K562 (cell line): ENCODE data around the gene TMED5. TPM values are rescaled to one million over a fixed set of nuclear protein-coding genes. Genes with fewer than 3 reads are reported as not detected.
"Not testable (repeated sequence)": the region's sequence is repeated elsewhere in the genome, so short reads cannot be mapped to it uniquely, and the experiment has no call there.

ENCODE experiments used
- ATAC-seq: fragments of 200-7000 bp; cut with Tn5 transposase; 3 replicates; pipeline ENCODE4 v1.9.1; 2020; ENCODE audit warnings: moderate library complexity
- BruUV-seq: library from RNA; stranded (reverse); fragments of 400-500 nt; replicated peaks from 2 replicates; lab custom pipeline; 2021; lab: Mats Ljungman, UMichigan
- CTCF ChIA-PET: fragments of 300-600 bp; formaldehyde crosslinking; extraction: SDS; loops from one replicate; lab custom pipeline; 2021; ENCODE audit warnings: low intra/inter-chr PET ratio; lab: Yijun Ruan, JAX
- POLR2A ChIA-PET: fragments of 300-600, 350-650 bp; sonication (Branson Sonifier 250); formaldehyde crosslinking; extraction: SDS; loops from one replicate; lab custom pipeline; 2021; ENCODE audit warnings: antibody characterized with exemption, inconsistent platforms; lab: Yijun Ruan, JAX
- DNase-seq, 4 experiments: peaks; one replicate each; pipeline versions ENCODE4 v3.0.0 to v3.0.0-alpha.2; 2011 to 2018; ENCODE audit warnings: low spot score in 3 of 4, mixed read lengths in 3 of 4; ENCODE audit errors: extremely low read depth in 1 of 4
- FAIRE-seq: peaks from 2 replicates; lab custom pipeline; 2011; peaks lifted over from hg19 to GRCh38; lab: Jason Lieb, UNC
- H2AFZ ChIP-seq: 2 replicates; pipeline ENCODE4 v1.6.0; 2011; ENCODE audit warnings: low read depth, low read length, control low read depth, inconsistent platforms
- H3K27ac ChIP-seq: fragments of 200-600 bp; 3 replicates; pipeline ENCODE4 v1.8.0; 2011; ENCODE audit warnings: low read depth, mild to moderate bottlenecking, control low read depth, inconsistent platforms, low read length, moderate library complexity, mixed read lengths; ENCODE audit errors: extremely low read depth
- H3K27me3 ChIP-seq, 2 experiments: fragments of 300-600 bp in 1 of 2; 2 replicates in 1 of 2; 3 replicates in 1 of 2; pipeline versions ENCODE4 v1.6.0 to v1.8.0; 2011; ENCODE audit warnings: inconsistent platforms in 2 of 2, low read length in 2 of 2, mild to moderate bottlenecking in 1 of 2, mixed read lengths in 1 of 2, moderate library complexity in 1 of 2; ENCODE audit not compliant: control insufficient read depth in 2 of 2, insufficient read depth in 2 of 2
- H3K36me3 ChIP-seq: fragments of 300-600 bp; 3 replicates; pipeline ENCODE4 v1.8.0; 2011; ENCODE audit warnings: mild to moderate bottlenecking, low read length, inconsistent platforms; ENCODE audit not compliant: control insufficient read depth, insufficient read depth
- H3K4me1 ChIP-seq, 2 experiments: fragments of 200-600 bp in 1 of 2; replicated peaks in 1 of 2; 2 replicates in 1 of 2; 3 replicates in 1 of 2; pipeline versions ENCODE4 v1.5.1 to v1.8.0; 2011; ENCODE audit warnings: inconsistent platforms in 2 of 2, low read length in 2 of 2, mild to moderate bottlenecking in 1 of 2, mixed read lengths in 1 of 2, moderate library complexity in 1 of 2; ENCODE audit not compliant: control insufficient read depth in 2 of 2, insufficient read depth in 2 of 2
- H3K4me2 ChIP-seq: 2 replicates; pipeline ENCODE4 v1.6.1; 2011; ENCODE audit warnings: low read length, control low read depth, inconsistent platforms, mixed read lengths; ENCODE audit not compliant: insufficient read depth
- H3K4me3 ChIP-seq: fragments of 200-600 bp; sonication (generic), shearing (Covaris generic); 2 replicates; pipeline ENCODE4 v1.5.1; 2016; ENCODE audit warnings: control low read depth, inconsistent platforms
- H3K79me2 ChIP-seq: fragments of 200-600 bp; 3 replicates; pipeline ENCODE4 v1.8.0; 2011; ENCODE audit warnings: low read length, inconsistent platforms; ENCODE audit not compliant: control insufficient read depth, insufficient read depth
- H3K9ac ChIP-seq, 2 experiments: 2 replicates each; pipeline versions ENCODE4 v1.6.0 to v1.6.1; 2011; ENCODE audit warnings: low read depth in 2 of 2, low read length in 2 of 2, control low read depth in 1 of 2, inconsistent platforms in 1 of 2, mild to moderate bottlenecking in 1 of 2, mixed read lengths in 1 of 2; ENCODE audit not compliant: insufficient read depth in 1 of 2
- H3K9me1 ChIP-seq: one replicate; pipeline ENCODE4 v1.6.0; 2011; ENCODE audit warnings: inconsistent platforms, mild to moderate bottlenecking, low read length, moderate library complexity; ENCODE audit not compliant: control insufficient read depth, insufficient read depth
- H3K9me3 ChIP-seq: replicated peaks from 2 replicates; pipeline ENCODE4 v1.5.1; 2011; ENCODE audit warnings: low read depth, low read length, inconsistent platforms; ENCODE audit not compliant: control insufficient read depth, insufficient read depth
- H4K20me1 ChIP-seq: replicated peaks from 2 replicates; pipeline ENCODE4 v1.6.1; 2011; ENCODE audit warnings: low read length, inconsistent platforms, mixed read lengths; ENCODE audit not compliant: control insufficient read depth, insufficient read depth
- GTF2E2 ChIP-seq: fragments of 200-800 bp; sonication (Bioruptor generic); IDR thresholded peaks from 2 replicates; pipeline ENCODE4 v1.6.1; 2016; ENCODE audit warnings: missing genetic modification characterization, missing compliant biosample characterization
- NFATC3 ChIP-seq: fragments of 450-650 bp; IDR thresholded peaks from 2 replicates; pipeline ENCODE4 v1.6.1; 2017; ENCODE audit warnings: mild to moderate bottlenecking
- PURB ChIP-seq: sonication (generic); formaldehyde crosslinking; IDR thresholded peaks from 2 replicates; pipeline ENCODE4 v1.9.0; 2021; ENCODE audit warnings: low read depth, mild to moderate bottlenecking, missing genetic modification reagents
- RBFOX2 ChIP-seq: fragments of 200-400 bp; formaldehyde crosslinking; IDR thresholded peaks from 2 replicates; pipeline ENCODE4 v1.6.1; 2017; ENCODE audit warnings: low read depth, mild to moderate bottlenecking, low read length, moderate library complexity
- RBM25 ChIP-seq: fragments of 200-400 bp; formaldehyde crosslinking; IDR thresholded peaks from 2 replicates; pipeline ENCODE4 v1.6.1; 2018; ENCODE audit warnings: low read length, low read depth, moderate library complexity; ENCODE audit not compliant: severe bottlenecking
- RCOR1 ChIP-seq, 2 experiments: IDR thresholded peaks; 2 replicates each; pipeline ENCODE4 v1.6.1; 2012; ENCODE audit warnings: low read depth in 2 of 2, low read length in 2 of 2, borderline replicate concordance in 1 of 2, improper control_type of control experiment in 1 of 2
- TAL1 ChIP-seq: fragments of 450-650 bp; IDR thresholded peaks from 2 replicates; pipeline ENCODE4 v1.6.1; 2016; ENCODE audit warnings: mild to moderate bottlenecking
- ZNF146 ChIP-seq: IDR thresholded peaks from one replicate; pipeline ENCODE4 v1.6.1; 2018; ENCODE audit warnings: missing compliant biosample characterization; ENCODE audit not compliant: unreplicated experiment
- ZNF561 ChIP-seq: fragments of 450-650 bp; formaldehyde crosslinking; conservative IDR thresholded peaks from 2 replicates; pipeline ENCODE4 v1.4.0; 2020; ENCODE audit warnings: mild to moderate bottlenecking, moderate library complexity
- WGBS: fragments of 100-300 bp; shearing (Covaris generic); methylation state at CpG from one replicate; pipeline ENCODE4 v1.1.6; 2016; ENCODE audit warnings: low coverage, mixed read lengths; ENCODE audit not compliant: insufficient coverage; ENCODE audit errors: missing lambda C conversion rate; 5-methylcytosine and 5-hydroxymethylcytosine counted together
- in situ Hi-C: fragments of 300-500 bp; cut with MboI; formaldehyde crosslinking; loops from 4 replicates; pipeline ENCODE4 v1.15.0; 2018; ENCODE audit warnings: inconsistent platforms, mixed read lengths
- intact Hi-C: fragments of 100-400 bp; cut with micrococcal nuclease; formaldehyde crosslinking; loops from 2 replicates; pipeline ENCODE4 v1.14.2; 2022
- polyA plus RNA-seq, 8 experiments: library from polyadenylated mRNA; depleted of rRNA in 4 of 8; stranded (reverse) in 5 of 8; unstranded in 3 of 8; fragments of >200 nt; fragmentation: Nextera tagmentation in 2 of 8; fragmentation: Illumina TruSeq in 1 of 8; extraction: Ambion mirVana in 2 of 8; extraction: Trizol in 1 of 8; gene quantifications; 2 replicates each; pipeline versions ENCODE4 v1.2.1 to v1.2.3, GENCODE V29; 2011 to 2014; ENCODE audit warnings: inconsistent platforms in 1 of 8, missing spikeins in 1 of 8
- total RNA-seq, 7 experiments: library from RNA; depleted of rRNA in 6 of 7; stranded (reverse); fragments of >200 nt in 6 of 7; fragmentation: Illumina TruSeq in 2 of 7; extraction: Trizol in 2 of 7; gene quantifications; 2 replicates each; pipeline versions ENCODE4 v1.2.1 to v1.2.3, GENCODE V29; 2011 to 2021; ENCODE audit warnings: low replicate concordance in 1 of 7
- TF ChIP-seq, protein P1 (sequence below), 3 experiments: fragments of 200-800 bp in 1 of 3; sonication (Bioruptor generic) in 1 of 3; sonication (generic) in 1 of 3; formaldehyde crosslinking in 1 of 3; IDR thresholded peaks; 2 replicates each; pipeline versions ENCODE4 v1.6.1 to v1.8.0; 2016 to 2022; ENCODE audit warnings: mild to moderate bottlenecking in 2 of 3, missing compliant biosample characterization in 2 of 3, missing genetic modification characterization in 2 of 3, missing genetic modification reagents in 1 of 3
- TF ChIP-seq, protein P2 (sequence below): sonication (generic); formaldehyde crosslinking; IDR thresholded peaks from 2 replicates; pipeline ENCODE4 v1.8.1; 2023; ENCODE audit warnings: mild to moderate bottlenecking, missing genetic modification reagents, moderate library complexity
- TF ChIP-seq, protein P3 (sequence below), 2 experiments: fragments of 450-650 bp in 1 of 2; sonication (generic) in 1 of 2; formaldehyde crosslinking; conservative IDR thresholded peaks; 2 replicates each; pipeline versions ENCODE4 v1.4.0 to v1.8.1; 2020 to 2022; ENCODE audit warnings: mild to moderate bottlenecking in 1 of 2, missing genetic modification reagents in 1 of 2

TMED5 gene
- total and polyA plus RNA-seq, 9 of the 15 experiments (the other 6 are each of a cell fraction or from before 2014, with no cell fraction given) = 28.7 to 83.7 (median 67.2) TPM

DNA sequence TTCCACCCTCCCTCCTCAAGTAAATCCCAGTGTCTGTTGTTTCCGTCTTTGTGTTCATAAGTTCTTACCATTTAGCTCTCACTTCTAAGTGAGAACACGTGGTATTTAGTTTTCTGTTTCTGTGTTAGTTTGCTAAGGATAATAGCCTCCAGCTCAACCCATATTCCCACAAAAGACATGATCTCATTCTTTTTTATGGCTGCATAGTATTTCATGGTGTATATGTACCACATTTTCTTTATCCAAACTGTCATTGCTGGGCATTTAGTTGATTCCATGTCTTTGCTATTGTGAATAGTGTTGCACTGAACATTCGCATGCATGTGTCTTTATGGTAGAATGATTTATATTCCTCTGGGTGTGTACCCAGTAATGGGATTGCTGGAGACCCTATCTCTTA, 5.6 kb downstream of the TMED5 start:
- H3K9me3 ChIP-seq, BruUV-seq, H3K4me1 ChIP-seq, DNase-seq, H3K4me3 ChIP-seq, H3K9ac ChIP-seq, FAIRE-seq, H3K27ac ChIP-seq, H3K4me2 ChIP-seq, H3K27me3 ChIP-seq, ATAC-seq, H3K9me1 ChIP-seq, H4K20me1 ChIP-seq, CTCF ChIA-PET, in situ Hi-C loops, H2AFZ ChIP-seq: not testable (repeated sequence)
- 98% methylated on average over 3 of the region's 3 CpGs for WGBS
- TF ChIP-seq RBM25 (peak; percentile 43), RBFOX2 (peak; percentile 17; the same call in 1 of the 2 replicates), ZNF146 (CRISPR knock-in tag) (peak; percentile 82)
- H3K79me2 ChIP-seq = peaks cover 99% of the 10 kb centered on the region
- peaks cover 42% of the 10 kb centered on the region for H3K36me3 ChIP-seq
- POLR2A ChIA-PET = interaction anchor here (2.5 kb wide), 1 partner anchor 11 kb away, joined by 13 read pairs; no protein-coding TSS in a partner anchor
- intact Hi-C loops = loop anchor here (5.0 kb wide), 1 partner anchor 173 kb away; the partner anchor contains the start of gene DR1

DNA sequence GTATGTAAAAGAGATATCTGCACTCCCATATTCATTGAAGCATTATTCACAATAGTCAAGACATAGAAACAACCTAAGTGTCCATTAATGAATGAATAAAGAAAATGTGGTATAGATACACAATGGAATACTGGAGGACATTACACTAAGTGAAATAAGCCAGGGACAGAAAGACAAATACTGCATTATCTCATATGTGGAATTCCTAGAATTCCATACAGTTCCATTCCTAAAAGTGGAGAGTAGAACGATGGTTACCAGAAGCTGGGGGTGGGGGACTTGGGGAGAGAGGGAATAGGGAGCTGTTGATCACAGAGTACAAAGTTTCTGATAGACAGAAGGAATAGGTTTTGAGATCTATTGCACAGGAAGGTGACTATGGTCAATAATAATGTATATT, 7.4 kb downstream of the TMED5 start:
- Histone ChIP-seq H3K9me1 (no peaks in the 10 kb centered on the region), H3K27me3 (no peaks in the 10 kb centered on the region), H3K4me2 (no peak overlapping the region), H3K9me3 (no peaks in the 10 kb centered on the region; the same call in 1 of the 2 replicates), H3K4me1 (peaks cover 2 to 3% of the 10 kb centered on the region in 2 experiments; a peak in 2 of 5 replicates), H3K4me3 (no peak overlapping the region), H3K9ac (no peak overlapping the region), H3K36me3 (peaks cover 45% of the 10 kb centered on the region), H3K27ac (no peak overlapping the region), H2AFZ (no peak overlapping the region), H3K79me2 (peaks cover 98% of the 10 kb centered on the region), H4K20me1 (no peaks in the 10 kb centered on the region)
- no peak for DNase-seq
- POLR2A ChIA-PET = interaction anchor here (0.9 to 2.5 kb wide), 4 partner anchors 8 to 20 kb away, joined by 3 to 13 read pairs (median 3); no protein-coding TSS in a partner anchor
- CTCF ChIA-PET = no interaction called here
- no peak for FAIRE-seq
- WGBS = 31% methylated on average over 1 of the region's 1 CpG
- intact Hi-C loops (no loop called here), in situ Hi-C loops (no loop called here)
- BruUV-seq = no TSS peak
- no peak for ATAC-seq
- TF ChIP-seq GTF2E2 (tag) (no peak), PURB (CRISPR knock-in tag) (no peak), ZNF561 (CRISPR knock-in tag) (no peak), RCOR1 (IDR thresholded peaks at IDR 0.05; ENCODE audit: borderline replicate concordance in 1 of 2, low read depth in 2 of 2, low read length in 2 of 2) (no peak), TAL1 (no peak), NFATC3 (no peak)
- TF ChIP-seq, protein P1, sequence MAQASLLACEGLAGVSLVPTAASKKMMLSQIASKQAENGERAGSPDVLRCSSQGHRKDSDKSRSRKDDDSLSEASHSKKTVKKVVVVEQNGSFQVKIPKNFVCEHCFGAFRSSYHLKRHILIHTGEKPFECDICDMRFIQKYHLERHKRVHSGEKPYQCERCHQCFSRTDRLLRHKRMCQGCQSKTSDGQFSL (CRISPR knock-in tag; IDR thresholded peaks at IDR 0.05) = no peak
- TF ChIP-seq, protein P1 (tag; IDR thresholded peaks at IDR 0.05) = no peak
- TF ChIP-seq, protein P2, sequence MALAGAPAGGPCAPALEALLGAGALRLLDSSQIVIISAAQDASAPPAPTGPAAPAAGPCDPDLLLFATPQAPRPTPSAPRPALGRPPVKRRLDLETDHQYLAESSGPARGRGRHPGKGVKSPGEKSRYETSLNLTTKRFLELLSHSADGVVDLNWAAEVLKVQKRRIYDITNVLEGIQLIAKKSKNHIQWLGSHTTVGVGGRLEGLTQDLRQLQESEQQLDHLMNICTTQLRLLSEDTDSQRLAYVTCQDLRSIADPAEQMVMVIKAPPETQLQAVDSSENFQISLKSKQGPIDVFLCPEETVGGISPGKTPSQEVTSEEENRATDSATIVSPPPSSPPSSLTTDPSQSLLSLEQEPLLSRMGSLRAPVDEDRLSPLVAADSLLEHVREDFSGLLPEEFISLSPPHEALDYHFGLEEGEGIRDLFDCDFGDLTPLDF (CRISPR knock-in tag) = no peak
- TF ChIP-seq, protein P3, sequence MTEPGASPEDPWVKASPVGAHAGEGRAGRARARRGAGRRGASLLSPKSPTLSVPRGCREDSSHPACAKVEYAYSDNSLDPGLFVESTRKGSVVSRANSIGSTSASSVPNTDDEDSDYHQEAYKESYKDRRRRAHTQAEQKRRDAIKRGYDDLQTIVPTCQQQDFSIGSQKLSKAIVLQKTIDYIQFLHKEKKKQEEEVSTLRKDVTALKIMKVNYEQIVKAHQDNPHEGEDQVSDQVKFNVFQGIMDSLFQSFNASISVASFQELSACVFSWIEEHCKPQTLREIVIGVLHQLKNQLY (CRISPR knock-in tag; conservative IDR thresholded peaks at IDR 0.05) = no peak
